Heart left ventricle (tissue), 13 donors: ENCODE measurements around the gene MPO.

Experiments used
- POLR2A ChIP-seq, 2 donors: fragments of 450-650 bp; IDR thresholded peaks; one replicate each; pipeline ENCODE4 v1.6.1; 2017; ENCODE audit warnings: antibody characterized with exemption in 2 of 2, mild to moderate bottlenecking in 2 of 2, moderate library complexity in 2 of 2
- TF ChIP-seq, protein P1 (sequence below), 12 donors: fragments of 200-600 bp; sonication (generic) in 4 of 12; IDR thresholded peaks; one replicate each; pipeline versions ENCODE4 v1.5.0 to v1.8.0; 2018 to 2022; ENCODE audit warnings: antibody characterized with exemption in 12 of 12, mild to moderate bottlenecking in 5 of 12
- donor health status: ischemic (EF 13 %, LVEDD 7.1; RV severe dilation, severe dysfunction).
- donor health status: DM: no; HTN: yes; CAD: no.
- donor health status: DM: no; HTN: no; CAD: no.
- donor health status: ischemic (EF 25% LVEDD 6.9; RV normal size, moderate dysfunction).
- donor health status: ischemic (EF 25% LVEDD 5.7; RV mildly dilated, moderate dysfunction).
- donor health status: ischemic (EF 35%, LVEDD 5.7; RV mildly dilated, moderate dysfunction).
- donor health status: nonischemic (EF 11% LVEDD 7.7; RV severe dilation, severe dysfunction).
- donor health status: DM: yes; HTN: yes; CAD: no.
- donor health status: PGD.
- donor health status: ischemic (EF 29% LVEDD 5.4; RV normal size, mild dysfunction).
- donor health status: nonischemic (EF 23%, LVEDD 6.1; RV moderate dilation, normal function).

DNA sequence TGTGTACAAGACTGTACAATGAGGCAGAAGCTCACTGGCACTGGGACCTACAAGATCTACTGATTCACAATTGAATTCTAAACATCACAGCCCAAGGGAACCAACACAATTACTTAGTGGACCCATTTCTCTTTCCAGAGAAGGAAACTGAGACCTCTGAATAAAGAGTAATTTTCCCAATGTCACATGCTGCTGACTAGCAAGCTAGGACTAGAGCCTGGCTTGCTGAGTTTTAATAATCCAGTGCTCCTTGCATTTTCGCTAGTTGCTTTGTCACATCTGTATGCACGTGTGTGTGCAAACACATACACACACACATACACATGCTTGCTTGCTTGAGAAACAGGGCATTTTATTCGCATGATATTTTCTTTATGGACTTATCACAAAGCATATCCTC is 46.2 kb downstream of the MPO start:
- TF ChIP-seq POLR2A (IDR thresholded peaks at IDR 0.05) = no peak
- TF ChIP-seq, protein P1, sequence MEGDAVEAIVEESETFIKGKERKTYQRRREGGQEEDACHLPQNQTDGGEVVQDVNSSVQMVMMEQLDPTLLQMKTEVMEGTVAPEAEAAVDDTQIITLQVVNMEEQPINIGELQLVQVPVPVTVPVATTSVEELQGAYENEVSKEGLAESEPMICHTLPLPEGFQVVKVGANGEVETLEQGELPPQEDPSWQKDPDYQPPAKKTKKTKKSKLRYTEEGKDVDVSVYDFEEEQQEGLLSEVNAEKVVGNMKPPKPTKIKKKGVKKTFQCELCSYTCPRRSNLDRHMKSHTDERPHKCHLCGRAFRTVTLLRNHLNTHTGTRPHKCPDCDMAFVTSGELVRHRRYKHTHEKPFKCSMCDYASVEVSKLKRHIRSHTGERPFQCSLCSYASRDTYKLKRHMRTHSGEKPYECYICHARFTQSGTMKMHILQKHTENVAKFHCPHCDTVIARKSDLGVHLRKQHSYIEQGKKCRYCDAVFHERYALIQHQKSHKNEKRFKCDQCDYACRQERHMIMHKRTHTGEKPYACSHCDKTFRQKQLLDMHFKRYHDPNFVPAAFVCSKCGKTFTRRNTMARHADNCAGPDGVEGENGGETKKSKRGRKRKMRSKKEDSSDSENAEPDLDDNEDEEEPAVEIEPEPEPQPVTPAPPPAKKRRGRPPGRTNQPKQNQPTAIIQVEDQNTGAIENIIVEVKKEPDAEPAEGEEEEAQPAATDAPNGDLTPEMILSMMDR (IDR thresholded peaks at IDR 0.05) = no peak
